Lung (tissue), 12 donors: ENCODE data around the gene PSME3IP1. TPM values are rescaled to one million over a fixed set of nuclear protein-coding genes. Genes with fewer than 3 reads are reported as not detected.

ENCODE experiments used
- ATAC-seq: fragments of 200-7000 bp; cut with Tn5 transposase; one replicate; pipeline ENCODE4 v1.9.1; 2020; ENCODE audit warnings: moderate number of reproducible peaks; ENCODE audit not compliant: insufficient read depth, low FRiP score
- DNase-seq, 3 donors: peaks; one replicate each; pipeline ENCODE4 v3.0.0-alpha.2; 2013 to 2017
- H3K27ac ChIP-seq, 2 donors: one replicate each; pipeline ENCODE4 v1.5.1; 2013; ENCODE audit warnings: mild to moderate bottlenecking in 2 of 2, moderate library complexity in 2 of 2, control low read depth in 1 of 2, inconsistent platforms in 1 of 2, low read depth in 1 of 2, low read length in 1 of 2
- H3K27me3 ChIP-seq, 3 donors: one replicate each; pipeline ENCODE4 v1.5.1; 2013; ENCODE audit warnings: low read length in 2 of 3; ENCODE audit not compliant: control insufficient read depth in 3 of 3, insufficient read depth in 3 of 3
- H3K36me3 ChIP-seq, 4 donors: one replicate each; pipeline ENCODE4 v1.5.1; 2013; ENCODE audit warnings: low read length in 4 of 4, mild to moderate bottlenecking in 1 of 4, moderate library complexity in 1 of 4; ENCODE audit not compliant: control insufficient read depth in 4 of 4, insufficient read depth in 4 of 4
- H3K4me1 ChIP-seq, 5 donors: one replicate each; pipeline ENCODE4 v1.5.1; 2013; ENCODE audit warnings: low read length in 5 of 5, mild to moderate bottlenecking in 2 of 5, moderate library complexity in 1 of 5; ENCODE audit not compliant: control insufficient read depth in 5 of 5, insufficient read depth in 5 of 5
- H3K4me3 ChIP-seq: one replicate; pipeline ENCODE4 v1.5.1; 2013; ENCODE audit warnings: mild to moderate bottlenecking, control low read depth, moderate library complexity
- H3K9ac ChIP-seq, 2 donors: one replicate each; pipeline ENCODE4 v1.5.1; 2013; ENCODE audit warnings: low read length in 2 of 2, control low read depth in 1 of 2; ENCODE audit not compliant: insufficient read depth in 1 of 2
- H3K9me3 ChIP-seq, 4 donors: one replicate each; pipeline ENCODE4 v1.5.1; 2013; ENCODE audit warnings: low read length in 3 of 4, mild to moderate bottlenecking in 1 of 4, moderate library complexity in 1 of 4; ENCODE audit not compliant: control insufficient read depth in 4 of 4, insufficient read depth in 3 of 4
- WGBS, 2 donors: extraction: QIAGEN DNeasy Blood & Tissue Kit; methylation state at CpG; one replicate each; pipeline ENCODE4 v1.1.7; 2013; 5-methylcytosine and 5-hydroxymethylcytosine counted together
- polyA plus RNA-seq, 2 donors: library from polyadenylated mRNA; stranded (reverse); fragments of 200-250 nt; gene quantifications; one replicate each; pipeline ENCODE4 v1.2.1, GENCODE V29; 2013
- total RNA-seq, 2 donors: library from RNA; depleted of rRNA in 1 of 2; stranded (reverse); fragments of >200 nt in 1 of 2; gene quantifications; one replicate each; pipeline ENCODE4 v1.2.1, GENCODE V29; 2014 to 2021
- TF ChIP-seq, protein P1 (sequence below): IDR thresholded peaks from 2 replicates; pipeline ENCODE4 v1.5.1; 2012; ENCODE audit warnings: mild to moderate bottlenecking; ENCODE audit errors: control extremely low read depth, extremely low read depth
- donor health status: control.
- donor health status: control.
- donor health status: Bipolar disorder and iron deficiency.
- donor health status: healthy.
- donor health status: DM: yes; HTN: yes; CAD: no.

PSME3IP1 gene
- total and polyA plus RNA-seq, 4 donors, result 59.3 to 83.1 (median 63.1) TPM

DNA sequence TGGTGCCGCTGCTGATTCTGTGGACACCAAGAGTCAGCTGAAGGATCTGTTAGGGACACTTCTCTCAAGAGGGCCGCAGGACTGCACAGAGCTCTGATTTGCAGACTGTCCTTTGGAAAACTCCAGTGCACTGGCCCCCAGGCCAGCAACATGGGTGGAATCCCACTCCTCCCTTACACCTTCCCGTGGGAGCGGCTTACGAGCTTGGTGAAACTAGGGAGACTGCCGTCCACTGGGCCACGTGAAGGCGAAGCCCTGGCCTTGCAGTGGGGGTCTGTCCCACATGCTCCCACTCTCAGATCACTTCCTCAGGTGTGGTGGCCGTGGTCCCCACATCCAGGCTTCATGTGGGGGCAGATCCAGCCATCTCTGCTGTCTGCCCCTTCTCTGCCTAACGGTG, 36.4 kb downstream of the PSME3IP1 start:
- Histone ChIP-seq H3K9me3 (no peaks in the 10 kb centered on the region), H3K27ac (peak overlapping the region in 1 of 2 donors; percentile 76), H3K9ac (no peak overlapping the region), H3K36me3 (peaks cover 5 to 25% (median 12%) of the 10 kb centered on the region in 4 donors), H3K27me3 (no peaks in the 10 kb centered on the region), H3K4me3 (no peak overlapping the region), H3K4me1 (peaks cover 0 to 39% (median 9%) of the 10 kb centered on the region in 5 donors)
- TF ChIP-seq, protein P1, sequence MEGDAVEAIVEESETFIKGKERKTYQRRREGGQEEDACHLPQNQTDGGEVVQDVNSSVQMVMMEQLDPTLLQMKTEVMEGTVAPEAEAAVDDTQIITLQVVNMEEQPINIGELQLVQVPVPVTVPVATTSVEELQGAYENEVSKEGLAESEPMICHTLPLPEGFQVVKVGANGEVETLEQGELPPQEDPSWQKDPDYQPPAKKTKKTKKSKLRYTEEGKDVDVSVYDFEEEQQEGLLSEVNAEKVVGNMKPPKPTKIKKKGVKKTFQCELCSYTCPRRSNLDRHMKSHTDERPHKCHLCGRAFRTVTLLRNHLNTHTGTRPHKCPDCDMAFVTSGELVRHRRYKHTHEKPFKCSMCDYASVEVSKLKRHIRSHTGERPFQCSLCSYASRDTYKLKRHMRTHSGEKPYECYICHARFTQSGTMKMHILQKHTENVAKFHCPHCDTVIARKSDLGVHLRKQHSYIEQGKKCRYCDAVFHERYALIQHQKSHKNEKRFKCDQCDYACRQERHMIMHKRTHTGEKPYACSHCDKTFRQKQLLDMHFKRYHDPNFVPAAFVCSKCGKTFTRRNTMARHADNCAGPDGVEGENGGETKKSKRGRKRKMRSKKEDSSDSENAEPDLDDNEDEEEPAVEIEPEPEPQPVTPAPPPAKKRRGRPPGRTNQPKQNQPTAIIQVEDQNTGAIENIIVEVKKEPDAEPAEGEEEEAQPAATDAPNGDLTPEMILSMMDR, result no peak
- ATAC-seq (no peak), DNase-seq (no peak)
- 89% methylated on average over 10 of the region's 10 CpGs for WGBS, 2 donors

GRCh38 chr16:57148481-57148880, 37.4 kb downstream of the PSME3IP1 start:
- ATAC-seq, result no peak
- WGBS, 2 donors, result 88 to 95% methylated on average over 6 of the region's 6 CpGs
- DNase-seq, result no peak
- no peaks in the 10 kb centered on the region for H3K27me3 ChIP-seq
- no peak overlapping the region for H3K4me3 ChIP-seq
- no peak overlapping the region for H3K9ac ChIP-seq
- H3K9me3 ChIP-seq, result no peaks in the 10 kb centered on the region
- TF ChIP-seq, protein P1, result no peak
- H3K36me3 ChIP-seq, result peaks cover 1 to 20% (median 6%) of the 10 kb centered on the region in 4 donors
- peaks cover 0 to 45% (median 13%) of the 10 kb centered on the region in 5 donors for H3K4me1 ChIP-seq
- H3K27ac ChIP-seq, result peak overlapping the region; percentile 11 to 76

GRCh38 chr16:57147381-57148221, 38.2 kb downstream of the PSME3IP1 start:
- Histone ChIP-seq H3K4me1 (peaks cover 0 to 52% (median 13%) of the 10 kb centered on the region in 5 donors), H3K36me3 (peaks cover 0 to 17% (median 3%) of the 10 kb centered on the region in 4 donors), H3K27me3 (no peaks in the 10 kb centered on the region), H3K27ac (peak overlapping the region; percentile 11 to 76), H3K4me3 (no peak overlapping the region), H3K9me3 (no peaks in the 10 kb centered on the region), H3K9ac (no peak overlapping the region)
- WGBS, 2 donors, result 13 to 38% methylated on average over 14 of the region's 14 CpGs
- DNase-seq (peak; percentile 50 to 78 (median 64)), ATAC-seq (no peak)
- TF ChIP-seq, protein P1, result no peak
